Psoas muscle (tissue), 8 donors: ENCODE results near the gene RASGRP3. TPM values are rescaled to one million over a fixed set of nuclear protein-coding genes. Genes with fewer than 3 reads are reported as not detected.

Source experiments
- ATAC-seq, 4 donors: fragments of 200-7000 bp; cut with Tn5 transposase; one replicate each; pipeline ENCODE4 v1.9.1; 2020; ENCODE audit warnings: moderate library complexity in 3 of 4, mild to moderate bottlenecking in 2 of 4
- DNase-seq, 2 donors: peaks; one replicate each; pipeline ENCODE4 v3.0.0-alpha.2; 2020
- H3K27ac ChIP-seq: fragments of 200-600 bp; one replicate; pipeline ENCODE4 v1.8.0; 2022
- H3K27me3 ChIP-seq, 3 donors: fragments of 200-600 bp in 1 of 3; one replicate each; pipeline versions ENCODE4 v1.6.1 to v1.8.0; 2013 to 2022; ENCODE audit warnings: low read length in 2 of 3, mild to moderate bottlenecking in 2 of 3, moderate library complexity in 1 of 3; ENCODE audit not compliant: insufficient read depth in 3 of 3
- H3K36me3 ChIP-seq, 2 donors: fragments of 200-600 bp in 1 of 2; one replicate each; pipeline versions ENCODE4 v1.6.1 to v1.8.0; 2013 to 2022; ENCODE audit warnings: low read depth in 1 of 2, mild to moderate bottlenecking in 1 of 2, moderate library complexity in 1 of 2; ENCODE audit not compliant: insufficient read depth in 1 of 2
- H3K4me1 ChIP-seq: fragments of 200-600 bp; one replicate; pipeline ENCODE4 v1.8.0; 2022
- H3K4me3 ChIP-seq: fragments of 200-600 bp; one replicate; pipeline ENCODE4 v1.8.0; 2022; ENCODE audit warnings: mild to moderate bottlenecking
- H3K9me3 ChIP-seq: fragments of 200-600 bp; one replicate; pipeline ENCODE4 v1.8.0; 2022
- CTCF ChIP-seq: fragments of 200-600 bp; IDR thresholded peaks from one replicate; pipeline ENCODE4 v1.8.0; 2022; ENCODE audit warnings: antibody characterized with exemption
- WGBS, 3 donors: extraction: QIAGEN DNeasy Blood & Tissue Kit; methylation state at CpG; one replicate each; pipeline versions ENCODE4 v1.1.6 to v1.1.7; 2013; 5-methylcytosine and 5-hydroxymethylcytosine counted together
- intact Hi-C, 2 donors: fragments of 100-400 bp; cut with DNase I; formaldehyde crosslinking; loops; one replicate each; pipeline versions ENCODE4 v1.11.0 to v1.14.2; 2022
- polyA plus RNA-seq, 3 donors: library from polyadenylated mRNA; stranded (reverse); fragments of 200-250 nt; gene quantifications; one replicate each; pipeline ENCODE4 v1.2.3, GENCODE V29; 2013
- total RNA-seq, 4 donors: library from RNA; stranded (reverse); fragmentation: NEBNext Ultra II Directional in 2 of 4; extraction: Animal tissue kit (Norgen Biotek cat#: 25700) in 2 of 4; gene quantifications; one replicate each; pipeline versions ENCODE4 v1.2.1 to v1.2.4, GENCODE V29; 2021 to 2023
- donor health status: healthy with polysubstance abuse.
- donor health status: DM: no; HTN: no; CAD: no; lungs with moderate emphysema.
- donor health status: Bipolar disorder and iron deficiency.
- donor health status: healthy.
- donor health status: DM: yes; HTN: yes; CAD: no.
- donor health status: DM: no; HTN: no; CAD: no.
- donor health status: DM: no; HTN: no; CAD: no.
- donor health status: DM: yes; HTN: yes; CAD: no.

The RASGRP3 gene
- total and polyA plus RNA-seq, 7 donors: 3.4 to 24.9 (median 13.0) TPM

- Histone ChIP-seq H3K4me1 (peaks cover 20% of the 10 kb centered on the region), H3K4me3 (peak overlapping the region; percentile 97), H3K36me3 (peaks cover 0 to 16% of the 10 kb centered on the region in 2 donors), H3K9me3 (no peaks in the 10 kb centered on the region), H3K27ac (peak overlapping the region; percentile 97), H3K27me3 (no peaks in the 10 kb centered on the region)
- WGBS, 3 donors: 0 to 1% (median 0%) methylated on average over 23 of the region's 23 CpGs
- DNase-seq (peak; percentile 40 to 62), ATAC-seq (peak; percentile 39 to 64 (median 50))
- TF ChIP-seq CTCF: no peak
- intact Hi-C loops: loop anchor here in 1 of 2 donors (5.0 kb wide), 1 partner anchor 836 kb away; no protein-coding TSS in a partner anchor
Measured at GRCh38 chr2:33598561-33599174, 122.2 kb downstream of the RASGRP3 start.

DNA sequence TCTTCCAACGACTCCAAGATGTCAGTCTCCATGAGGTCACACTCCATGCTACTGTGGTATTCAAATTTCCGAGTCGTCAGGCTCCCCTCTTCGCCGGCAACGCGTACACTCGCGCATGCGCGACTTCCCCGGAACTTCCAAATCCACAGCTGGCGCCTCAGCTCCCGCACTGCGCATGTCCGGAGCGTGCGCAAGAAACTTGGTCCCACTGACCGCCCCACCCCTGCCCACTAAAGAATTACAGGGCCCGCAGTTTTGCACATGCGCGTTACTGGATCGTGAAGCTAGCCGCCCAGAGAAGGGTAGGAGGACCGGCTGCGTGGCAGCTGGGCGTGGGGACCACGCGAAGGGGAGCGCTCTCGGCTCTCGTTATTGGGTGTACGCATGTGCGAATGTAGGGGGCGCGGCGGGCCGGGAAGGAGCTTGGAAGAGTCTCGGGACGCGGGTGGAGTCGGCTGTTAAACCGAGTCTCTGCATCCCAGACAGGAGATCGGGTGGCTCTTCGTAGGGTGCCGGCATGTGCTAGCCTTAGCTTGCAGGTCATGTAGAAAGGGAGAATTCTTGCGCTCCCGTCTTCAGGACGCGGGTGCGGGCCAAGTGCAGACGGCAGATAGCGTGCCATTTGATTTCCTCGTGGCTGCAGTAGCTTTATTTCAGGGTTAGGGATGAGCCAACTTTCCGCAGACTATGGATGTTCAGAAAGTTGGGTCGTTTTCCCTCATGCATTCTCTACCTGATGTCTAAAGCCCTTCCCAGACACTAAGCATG is 122.9 kb downstream of the RASGRP3 start, which contains the start of gene FAM98A:
TSS of gene FAM98A (minus strand) at position 125 of the 768 bp plus-strand sequence. CDS start at position 47, 78 bp downstream.
- 0 to 1% (median 0%) methylated on average over 56 of the region's 56 CpGs for WGBS, 3 donors
- Histone ChIP-seq H3K4me3 (peak within 1 kb of the TSS; percentile 97), H3K27me3 (no peaks in the 10 kb centered on the region), H3K4me1 (peaks cover 20% of the 10 kb centered on the region), H3K27ac (peak within 1 kb of the TSS; percentile 97), H3K9me3 (no peaks in the 10 kb centered on the region), H3K36me3 (peaks cover 0 to 9% of the 10 kb centered on the region in 2 donors)
- peak; percentile 12 for TF ChIP-seq CTCF
- DNase-seq (peak; percentile 100), ATAC-seq (peak; percentile 96 to 98 (median 97))
- intact Hi-C loops: loop anchor here in 1 of 2 donors (5.0 kb wide), 1 partner anchor 837 kb away; no protein-coding TSS in a partner anchor

DNA sequence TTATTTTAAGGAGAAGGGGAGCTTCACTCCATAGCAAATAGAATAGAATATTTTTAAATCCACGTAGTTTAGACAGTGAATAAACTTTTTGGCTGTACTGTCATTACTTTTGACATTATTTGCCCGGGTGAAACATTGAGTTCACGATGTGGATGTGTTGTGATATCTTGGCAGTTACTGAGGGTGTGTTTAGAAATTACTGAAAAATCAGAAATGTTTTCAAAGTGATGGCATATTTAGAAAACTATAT is 123.4 kb downstream of the RASGRP3 start:
- 8 to 13% (median 11%) methylated on average over 3 of the region's 3 CpGs for WGBS, 3 donors
- DNase-seq: no peak
- TF ChIP-seq CTCF: no peak
- H3K27ac ChIP-seq: peak overlapping the region; percentile 97
- intact Hi-C loops: loop anchor here in 1 of 2 donors (5.0 kb wide), 1 partner anchor 838 kb away; no protein-coding TSS in a partner anchor
- H3K9me3 ChIP-seq: no peaks in the 10 kb centered on the region
- H3K27me3 ChIP-seq: no peaks in the 10 kb centered on the region
- H3K4me1 ChIP-seq: peaks cover 20% of the 10 kb centered on the region
- no peak for ATAC-seq
- H3K36me3 ChIP-seq: peaks cover 0 to 6% of the 10 kb centered on the region in 2 donors
- H3K4me3 ChIP-seq: peak overlapping the region; percentile 97

- Histone ChIP-seq H3K9me3 (no peaks in the 10 kb centered on the region), H3K4me3 (no peak overlapping the region), H3K27ac (no peak overlapping the region), H3K27me3 (no peaks in the 10 kb centered on the region), H3K36me3 (no peaks in the 10 kb centered on the region), H3K4me1 (peaks cover 12% of the 10 kb centered on the region)
- intact Hi-C loops: no loop called here
- no peak for TF ChIP-seq CTCF
- WGBS, 3 donors: 76 to 85% (median 82%) methylated on average over 6 of the region's 6 CpGs
- DNase-seq (no peak), ATAC-seq (no peak)
Measured at GRCh38 chr2:33602201-33602830, 125.9 kb downstream of the RASGRP3 start.
